OCI-LY3 (cell line): ENCODE measurements around the gene EFNB2.

Experiments
- H2AFZ ChIP-seq: fragments of 200-600, 300-600 bp; shearing (Covaris generic); 2 replicates; pipeline ENCODE4 v1.6.0; 2014; ENCODE audit warnings: antibody characterized with exemption, low read depth, low read length
- H3K27ac ChIP-seq: fragments of 200-600, 300-600 bp; sonication (generic); 2 replicates; pipeline ENCODE4 v1.5.1; 2014; ENCODE audit warnings: mild to moderate bottlenecking, low read length, moderate library complexity, mixed read lengths
- H3K27me3 ChIP-seq: fragments of 200-600, 300-600 bp; sonication (generic); 2 replicates; pipeline ENCODE4 v1.6.1; 2014; ENCODE audit warnings: low read depth, low read length, mixed read lengths
- H3K36me3 ChIP-seq: fragments of 200-600, 300-600 bp; sonication (generic); replicated peaks from 2 replicates; pipeline ENCODE3; 2014; ENCODE audit warnings: low read depth, low read length, mixed read lengths
- H3K4me1 ChIP-seq: fragments of 300-600, 200-600 bp; sonication (generic); 2 replicates; pipeline ENCODE4 v1.6.1; 2014; ENCODE audit warnings: low read length, mixed read lengths
- H3K4me2 ChIP-seq: fragments of 200-600, 300-600 bp; sonication (generic); 2 replicates; pipeline ENCODE4 v1.6.1; 2014; ENCODE audit warnings: low read length, mixed read lengths
- H3K4me3 ChIP-seq: fragments of 300-600, 200-600 bp; sonication (generic); 2 replicates; pipeline ENCODE4 v1.5.1; 2014; ENCODE audit warnings: antibody characterized with exemption, mild to moderate bottlenecking, low read length, moderate library complexity
- H3K79me2 ChIP-seq: fragments of 300-600, 200-600 bp; shearing (Covaris generic); 2 replicates; pipeline ENCODE4 v1.6.1; 2014; ENCODE audit warnings: mild to moderate bottlenecking, low read length, mixed read lengths
- H3K9ac ChIP-seq: fragments of 300-600, 200-600 bp; shearing (Covaris generic); 2 replicates; pipeline ENCODE4 v1.6.0; 2014; ENCODE audit warnings: mild to moderate bottlenecking, low read length, moderate library complexity
- H3K9me3 ChIP-seq: fragments of 200-600, 300-600 bp; shearing (Covaris generic); 2 replicates; pipeline ENCODE4 v1.6.1; 2014; ENCODE audit warnings: low read length, mixed read lengths; ENCODE audit not compliant: insufficient read depth
- H4K20me1 ChIP-seq: fragments of 200-600, 300-600 bp; sonication (generic); 2 replicates; pipeline ENCODE4 v1.6.1; 2016; ENCODE audit warnings: low read length, mixed read lengths; ENCODE audit not compliant: insufficient read depth
- CTCF ChIP-seq: fragments of 200-600, 300-600 bp; sonication (generic); IDR thresholded peaks from 2 replicates; pipeline ENCODE4 v1.5.1; 2014; ENCODE audit warnings: antibody characterized with exemption, low read length, low read depth
- EZH2phosphoT487 ChIP-seq: fragments of 200-600 bp; shearing (Covaris generic); IDR thresholded peaks from 2 replicates; pipeline ENCODE4 v1.6.1; 2018; ENCODE audit warnings: antibody characterized with exemption, mixed run types, low read depth

Gene EFNB2

GRCh38 chr13:106487129-106487528 is 48.3 kb downstream of the EFNB2 start:
- no peak overlapping the region for H3K9ac ChIP-seq
- TF ChIP-seq EZH2phosphoT487 (no peak), CTCF (no peak)
- no peak overlapping the region for H3K4me3 ChIP-seq
- H3K27me3 ChIP-seq = no peaks in the 10 kb centered on the region
- no peak overlapping the region for H3K27ac ChIP-seq
- no peaks in the 10 kb centered on the region for H3K4me1 ChIP-seq
- no peaks in the 10 kb centered on the region for H3K9me3 ChIP-seq
- H3K36me3 ChIP-seq = no peaks in the 10 kb centered on the region
- no peaks in the 10 kb centered on the region for H4K20me1 ChIP-seq
- no peak overlapping the region for H2AFZ ChIP-seq
- no peak overlapping the region for H3K4me2 ChIP-seq
- no peaks in the 10 kb centered on the region for H3K79me2 ChIP-seq

GRCh38 chr13:106486287-106486686 is 49.2 kb downstream of the EFNB2 start:
- Histone ChIP-seq H3K9me3 (no peaks in the 10 kb centered on the region), H3K4me2 (no peak overlapping the region), H3K36me3 (no peaks in the 10 kb centered on the region), H3K4me3 (no peak overlapping the region), H3K9ac (no peak overlapping the region), H3K4me1 (no peaks in the 10 kb centered on the region), H4K20me1 (no peaks in the 10 kb centered on the region), H2AFZ (no peak overlapping the region), H3K79me2 (no peaks in the 10 kb centered on the region), H3K27ac (no peak overlapping the region), H3K27me3 (no peaks in the 10 kb centered on the region)
- no peak for TF ChIP-seq EZH2phosphoT487

GRCh38 chr13:106484537-106485193 is 50.8 kb downstream of the EFNB2 start:
- Histone ChIP-seq H3K4me2 (no peak overlapping the region), H3K27me3 (no peaks in the 10 kb centered on the region)

GRCh38 chr13:106484084-106484483 is 51.4 kb downstream of the EFNB2 start:
- H3K4me1 ChIP-seq = no peaks in the 10 kb centered on the region
- no peak overlapping the region for H3K4me3 ChIP-seq
- H3K79me2 ChIP-seq = no peaks in the 10 kb centered on the region
- no peak overlapping the region for H3K27ac ChIP-seq
- no peaks in the 10 kb centered on the region for H3K27me3 ChIP-seq
- H2AFZ ChIP-seq = no peak overlapping the region
- H4K20me1 ChIP-seq = no peaks in the 10 kb centered on the region
- H3K9ac ChIP-seq = no peak overlapping the region
- no peaks in the 10 kb centered on the region for H3K9me3 ChIP-seq
- H3K36me3 ChIP-seq = no peaks in the 10 kb centered on the region
- no peak overlapping the region for H3K4me2 ChIP-seq
- TF ChIP-seq EZH2phosphoT487 (no peak), CTCF (no peak)

More at GRCh38 chr13:106484537-106485193, 50.8 kb downstream of the EFNB2 start:
- Histone ChIP-seq H3K9ac (no peak overlapping the region), H3K27ac (no peak overlapping the region), H3K36me3 (no peaks in the 10 kb centered on the region), H3K9me3 (no peaks in the 10 kb centered on the region), H2AFZ (peak overlapping the region; percentile 24; the same call in 1 of the 2 replicates), H3K4me3 (no peak overlapping the region), H3K79me2 (no peaks in the 10 kb centered on the region), H3K4me1 (no peaks in the 10 kb centered on the region), H4K20me1 (no peaks in the 10 kb centered on the region)
- TF ChIP-seq CTCF (no peak), EZH2phosphoT487 (no peak)
